Neural progenitor cell (in vitro differentiated cells): ENCODE data around the gene CRACR2A.

ENCODE experiments used
- EZH2phosphoT487 ChIP-seq: fragments of 200-600 bp; sonication (generic); IDR thresholded peaks from 2 replicates; pipeline ENCODE4 v1.6.1; 2017; ENCODE audit warnings: antibody characterized with exemption
- TF ChIP-seq, protein P1 (sequence below): fragments of 200-600 bp; sonication (generic); IDR thresholded peaks from 2 replicates; pipeline ENCODE4 v1.5.1; 2017; ENCODE audit warnings: antibody characterized with exemption, mild to moderate bottlenecking

GRCh38 chr12:3568695-3569094 lies 184.2 kb downstream of the CRACR2A start:
- TF ChIP-seq, protein P1, sequence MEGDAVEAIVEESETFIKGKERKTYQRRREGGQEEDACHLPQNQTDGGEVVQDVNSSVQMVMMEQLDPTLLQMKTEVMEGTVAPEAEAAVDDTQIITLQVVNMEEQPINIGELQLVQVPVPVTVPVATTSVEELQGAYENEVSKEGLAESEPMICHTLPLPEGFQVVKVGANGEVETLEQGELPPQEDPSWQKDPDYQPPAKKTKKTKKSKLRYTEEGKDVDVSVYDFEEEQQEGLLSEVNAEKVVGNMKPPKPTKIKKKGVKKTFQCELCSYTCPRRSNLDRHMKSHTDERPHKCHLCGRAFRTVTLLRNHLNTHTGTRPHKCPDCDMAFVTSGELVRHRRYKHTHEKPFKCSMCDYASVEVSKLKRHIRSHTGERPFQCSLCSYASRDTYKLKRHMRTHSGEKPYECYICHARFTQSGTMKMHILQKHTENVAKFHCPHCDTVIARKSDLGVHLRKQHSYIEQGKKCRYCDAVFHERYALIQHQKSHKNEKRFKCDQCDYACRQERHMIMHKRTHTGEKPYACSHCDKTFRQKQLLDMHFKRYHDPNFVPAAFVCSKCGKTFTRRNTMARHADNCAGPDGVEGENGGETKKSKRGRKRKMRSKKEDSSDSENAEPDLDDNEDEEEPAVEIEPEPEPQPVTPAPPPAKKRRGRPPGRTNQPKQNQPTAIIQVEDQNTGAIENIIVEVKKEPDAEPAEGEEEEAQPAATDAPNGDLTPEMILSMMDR = no peak
- no peak for TF ChIP-seq EZH2phosphoT487
